HG03025 (cell line): ENCODE data around the gene CCM2.
A peak's percentile ranks its signal among the peaks of the same experiment; 100 is the strongest.

Experiments
- ATAC-seq: cut with Tn5 transposase; IDR thresholded peaks from one replicate; pipeline ENCODE4 v1.9.1; 2021; ENCODE audit warnings: mild to moderate bottlenecking, moderate library complexity; ENCODE audit not compliant: unreplicated experiment, low FRiP score

Gene CCM2

DNA sequence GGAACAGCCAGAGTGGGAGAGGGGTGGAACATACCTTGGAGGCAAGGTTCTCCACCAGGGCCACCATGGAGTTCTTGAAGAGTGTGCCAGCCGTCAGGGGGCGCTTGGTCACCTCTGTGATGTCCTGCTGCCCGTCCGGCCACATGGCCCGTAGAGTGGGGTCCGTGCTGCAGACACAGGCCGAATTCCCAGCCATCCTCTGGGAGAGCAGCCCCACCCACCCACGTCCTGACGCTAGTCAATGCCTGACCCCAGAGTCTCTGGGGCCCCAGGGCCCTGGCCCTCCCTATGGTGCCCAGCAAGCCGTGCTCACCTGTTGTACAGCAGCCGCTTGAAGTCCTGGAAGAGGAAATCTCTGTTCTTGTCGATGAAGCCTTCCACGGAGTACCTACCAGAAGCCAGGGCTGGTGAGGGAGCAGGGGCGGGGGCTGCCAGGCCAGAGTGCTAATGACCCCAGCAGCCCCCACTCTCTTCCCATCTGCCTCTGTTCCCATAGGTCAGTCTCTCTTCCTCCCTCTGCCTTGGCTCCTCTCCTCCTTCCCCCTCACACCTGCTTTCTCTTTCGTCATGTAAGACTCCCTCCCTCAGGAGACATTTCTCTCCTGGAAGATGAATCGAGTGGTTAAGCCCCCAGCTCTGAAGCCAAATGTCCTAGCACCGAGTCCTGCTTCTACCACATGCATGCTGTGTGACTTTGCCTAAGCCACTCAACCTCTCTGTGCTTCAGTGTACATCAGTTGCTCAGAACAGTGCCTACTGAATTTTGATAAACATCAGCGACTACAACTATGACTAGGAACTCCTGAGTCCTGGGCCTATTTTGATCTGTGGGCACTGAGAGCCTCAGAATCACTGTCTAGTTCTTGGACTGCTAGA, 32.2 kb upstream of the CCM2 start:
- ATAC-seq: no peak

DNA sequence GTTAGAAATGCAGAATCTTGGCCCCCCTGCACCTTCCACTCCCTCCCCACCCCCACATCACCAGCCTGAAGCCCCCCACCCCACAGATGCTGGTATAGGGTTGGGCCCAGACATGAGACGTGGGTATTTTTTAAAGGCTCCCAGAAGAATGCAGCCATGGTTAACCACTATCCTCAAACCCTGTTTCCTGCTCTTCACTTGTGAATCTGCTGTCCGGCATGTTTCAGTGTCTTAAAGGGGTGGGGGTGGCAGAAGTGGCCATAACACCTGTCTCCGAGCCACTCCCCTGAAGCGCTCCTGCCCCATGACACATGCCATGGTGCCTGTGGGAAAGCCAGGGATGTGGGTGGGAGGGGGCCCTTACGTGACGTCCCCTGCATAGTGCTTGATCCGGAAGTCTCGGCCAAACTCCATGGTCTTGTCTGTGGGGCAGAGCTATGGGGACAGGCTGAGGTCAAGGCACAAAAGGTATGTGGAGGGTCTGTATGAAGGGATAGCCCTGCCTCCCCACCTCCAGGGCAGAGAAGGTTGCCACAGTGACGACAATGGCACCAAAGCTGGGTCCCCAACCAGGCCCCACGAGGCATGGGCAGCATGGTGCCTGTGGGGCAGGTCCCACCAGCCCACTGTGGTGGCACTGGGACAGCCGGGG, 30.8 kb upstream of the CCM2 start:
- ATAC-seq: no peak

DNA sequence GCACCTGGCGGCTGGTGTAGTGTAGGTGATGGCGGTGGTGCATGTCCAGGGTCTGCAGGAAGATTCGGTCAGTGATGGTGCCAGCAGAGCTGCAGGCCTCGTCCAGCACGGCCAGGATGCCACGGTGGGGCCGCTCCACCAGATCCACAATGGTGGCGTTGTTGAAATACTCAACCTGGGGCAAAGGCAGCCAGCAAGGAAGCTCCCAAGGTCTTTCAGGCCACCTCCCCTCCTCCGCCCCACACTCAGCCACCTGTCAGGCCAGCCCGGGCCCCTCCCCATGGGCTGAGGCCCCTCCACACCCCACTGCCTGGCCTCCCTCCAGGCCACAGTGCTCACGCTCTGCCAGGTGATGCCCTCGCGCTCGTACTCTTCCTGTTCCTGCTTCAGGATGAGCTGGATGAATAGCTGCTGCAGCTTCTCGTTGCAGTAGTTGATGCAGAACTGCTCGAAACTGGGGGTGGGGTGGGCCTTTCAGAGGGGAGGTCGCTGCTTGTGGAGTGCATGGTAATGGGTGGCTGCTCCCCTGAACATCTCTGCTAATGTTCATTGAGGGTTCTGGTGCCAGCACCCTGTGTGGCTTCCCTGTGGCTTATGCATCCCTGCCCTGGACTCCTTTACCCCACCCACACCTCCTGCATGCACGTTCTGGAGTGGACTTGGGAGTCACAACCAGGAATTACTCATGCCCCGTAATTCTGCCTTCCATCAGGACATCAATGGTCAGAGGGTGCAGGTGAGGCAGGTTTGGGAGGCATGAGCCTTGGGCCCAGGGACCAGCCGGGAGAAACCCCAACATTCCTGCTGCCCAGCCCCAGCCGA, 30.1 kb upstream of the CCM2 start:
- ATAC-seq: no peak

DNA sequence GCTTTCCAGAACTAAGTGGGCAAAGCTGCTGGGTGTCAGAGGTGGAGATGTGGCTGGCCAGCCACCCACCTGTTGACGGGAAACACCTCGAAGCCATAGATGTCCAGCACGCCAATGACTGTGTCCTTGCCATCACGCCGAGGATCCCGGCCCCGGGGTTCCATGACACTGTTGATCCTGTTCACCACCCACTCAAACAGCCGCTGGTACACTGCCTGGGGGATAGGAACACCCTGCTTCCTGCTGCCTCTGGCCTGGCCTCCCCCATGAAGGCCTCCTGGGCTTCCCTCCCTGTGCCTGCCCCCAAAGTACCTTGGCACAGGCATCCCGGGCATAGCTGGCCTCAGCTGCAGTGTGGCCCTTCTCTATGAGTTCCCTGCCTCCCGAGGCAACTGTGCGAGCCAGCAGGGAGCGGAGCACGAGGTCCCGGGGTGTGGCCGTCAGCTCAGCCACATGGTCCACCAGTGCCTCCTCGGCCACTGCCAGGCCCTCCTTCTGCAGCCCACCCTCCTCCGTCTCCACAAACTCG, 29.4 kb upstream of the CCM2 start:
- ATAC-seq: no peak

DNA sequence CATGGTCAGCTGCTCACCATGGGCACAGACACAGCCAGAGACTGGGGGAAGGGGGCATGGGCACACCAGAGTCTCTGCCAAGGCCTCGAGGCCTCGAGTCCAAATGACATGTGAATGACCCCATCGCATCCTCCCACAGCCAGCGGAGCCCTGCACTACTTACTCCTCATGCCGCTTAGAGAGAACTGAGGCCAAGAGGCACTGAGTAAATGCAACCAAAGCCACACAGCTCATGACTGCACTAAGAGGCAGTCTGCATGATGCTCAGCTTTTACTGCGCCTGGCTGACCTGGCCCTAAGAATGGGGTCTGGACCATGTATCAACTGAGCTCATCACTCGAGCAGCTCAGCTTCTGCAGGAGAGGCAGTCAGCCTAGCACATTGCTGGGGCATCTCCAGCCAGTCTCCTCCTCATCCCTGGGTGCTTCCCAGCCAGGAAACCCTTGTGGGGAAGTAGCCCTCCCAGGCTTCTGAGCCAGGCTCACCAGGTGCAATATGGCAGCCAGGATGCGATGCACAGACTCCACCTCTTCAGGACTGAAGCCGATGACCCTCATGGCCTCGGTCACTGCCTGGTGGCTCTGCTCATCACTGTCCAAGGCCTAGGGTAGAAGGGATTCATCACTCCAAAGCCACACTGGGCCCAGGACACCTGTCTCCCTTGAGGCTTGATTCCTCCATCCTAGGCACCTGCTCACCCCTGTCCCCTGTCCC, 28.7 kb upstream of the CCM2 start:
- no peak for ATAC-seq

DNA sequence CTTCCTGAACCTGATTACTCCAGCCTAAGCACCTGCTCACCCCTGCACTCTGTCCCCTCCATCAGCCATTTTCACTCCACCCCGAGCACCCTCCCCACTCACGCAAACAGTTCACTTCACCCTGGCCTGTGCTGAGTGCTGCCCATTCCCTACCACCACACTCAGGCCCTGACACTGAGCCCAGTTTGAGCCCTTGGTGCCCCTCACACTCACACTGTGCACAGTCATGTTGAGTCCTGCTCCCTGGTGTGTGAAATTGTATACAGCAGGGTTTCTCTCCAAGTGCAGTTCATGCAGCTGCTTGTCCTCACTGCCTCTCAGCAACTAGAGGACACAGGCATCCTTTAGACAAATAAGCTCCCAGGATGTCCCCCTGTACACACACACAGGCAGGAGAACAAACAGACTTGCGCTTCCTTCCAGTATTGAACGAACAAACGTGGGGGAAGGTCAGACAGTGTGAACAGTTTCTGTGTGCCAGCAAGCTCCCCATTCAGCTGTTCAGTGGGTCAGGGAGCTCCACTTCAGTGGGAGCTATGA, 28.0 kb upstream of the CCM2 start:
- no peak for ATAC-seq

DNA sequence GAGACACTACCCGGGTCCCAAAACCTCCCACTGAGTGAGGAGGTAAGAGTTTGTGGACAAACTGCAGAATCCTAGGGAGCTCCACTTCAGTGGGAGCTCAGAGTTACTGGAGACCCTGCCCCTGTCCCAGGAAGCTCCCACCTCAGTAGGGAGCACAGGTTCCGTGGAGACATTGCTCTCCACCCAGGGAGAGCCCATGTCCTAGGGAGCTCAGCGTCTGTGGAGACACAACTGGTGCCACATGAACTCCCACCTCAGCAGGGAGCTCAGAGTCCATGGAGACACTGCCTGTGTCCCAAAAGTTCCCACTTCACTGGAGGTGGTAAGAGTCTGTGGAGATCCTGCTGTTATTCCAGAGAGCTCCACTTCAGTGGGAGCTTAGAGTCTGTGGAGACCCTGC, 27.4 kb upstream of the CCM2 start:
- no peak for ATAC-seq

DNA sequence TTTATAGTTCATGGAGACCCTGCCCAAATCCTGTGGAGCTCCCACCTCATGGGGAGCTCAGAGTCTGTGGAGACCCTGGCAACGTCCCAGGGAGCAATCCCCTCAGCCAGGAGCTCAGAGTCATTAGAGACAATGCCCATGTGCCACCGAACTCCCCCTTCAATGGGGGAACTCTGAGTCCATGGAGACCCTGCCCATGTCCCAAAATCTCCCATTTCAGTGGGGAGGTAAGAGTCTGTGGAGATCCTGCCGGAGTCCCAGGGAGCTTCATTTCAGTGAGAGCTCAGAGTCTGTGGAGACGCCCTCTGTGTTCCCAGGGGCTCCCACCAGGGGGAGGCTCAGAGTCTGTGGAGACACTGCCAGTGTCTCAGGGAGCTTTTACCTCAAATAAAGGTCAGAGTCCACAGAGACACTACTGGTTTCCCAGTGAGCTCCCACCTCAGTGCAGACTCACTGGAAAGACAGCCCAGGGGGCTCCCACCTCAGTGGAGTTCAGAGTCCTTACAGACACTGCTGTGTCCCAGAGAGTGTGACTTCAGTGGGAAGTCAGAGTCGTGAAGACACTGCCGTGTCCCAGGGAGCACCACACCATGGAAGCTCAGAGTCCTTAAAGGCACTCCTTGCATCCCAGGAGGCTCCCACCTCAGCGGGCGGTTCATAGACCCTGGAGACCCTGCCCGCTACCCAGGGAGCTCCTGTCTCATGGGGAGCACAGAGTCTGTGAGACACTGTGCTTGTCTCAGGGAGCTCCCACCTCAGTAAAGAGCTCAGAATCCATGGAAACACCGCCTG, 26.2 kb upstream of the CCM2 start:
- no peak for ATAC-seq

DNA sequence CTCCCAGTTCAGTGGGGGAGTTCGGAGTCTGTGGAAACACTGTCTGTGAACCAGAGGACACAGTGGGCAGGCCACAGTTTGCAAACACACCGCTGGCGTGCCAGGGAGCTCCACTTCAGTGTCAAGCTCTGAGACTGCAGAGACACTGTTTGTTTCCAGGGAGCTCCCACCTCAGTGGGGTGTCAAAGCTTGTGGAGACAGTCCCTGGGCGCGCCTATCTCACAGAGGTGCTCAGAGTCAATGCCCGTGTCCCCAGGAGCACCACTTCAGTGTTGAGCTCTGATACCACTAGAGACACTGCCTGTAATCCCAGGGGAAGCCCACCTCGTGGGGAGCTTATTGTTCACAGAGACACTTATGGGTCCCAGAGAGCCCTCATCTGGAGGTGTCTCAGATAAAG, 25.5 kb upstream of the CCM2 start:
- ATAC-seq: no peak

DNA sequence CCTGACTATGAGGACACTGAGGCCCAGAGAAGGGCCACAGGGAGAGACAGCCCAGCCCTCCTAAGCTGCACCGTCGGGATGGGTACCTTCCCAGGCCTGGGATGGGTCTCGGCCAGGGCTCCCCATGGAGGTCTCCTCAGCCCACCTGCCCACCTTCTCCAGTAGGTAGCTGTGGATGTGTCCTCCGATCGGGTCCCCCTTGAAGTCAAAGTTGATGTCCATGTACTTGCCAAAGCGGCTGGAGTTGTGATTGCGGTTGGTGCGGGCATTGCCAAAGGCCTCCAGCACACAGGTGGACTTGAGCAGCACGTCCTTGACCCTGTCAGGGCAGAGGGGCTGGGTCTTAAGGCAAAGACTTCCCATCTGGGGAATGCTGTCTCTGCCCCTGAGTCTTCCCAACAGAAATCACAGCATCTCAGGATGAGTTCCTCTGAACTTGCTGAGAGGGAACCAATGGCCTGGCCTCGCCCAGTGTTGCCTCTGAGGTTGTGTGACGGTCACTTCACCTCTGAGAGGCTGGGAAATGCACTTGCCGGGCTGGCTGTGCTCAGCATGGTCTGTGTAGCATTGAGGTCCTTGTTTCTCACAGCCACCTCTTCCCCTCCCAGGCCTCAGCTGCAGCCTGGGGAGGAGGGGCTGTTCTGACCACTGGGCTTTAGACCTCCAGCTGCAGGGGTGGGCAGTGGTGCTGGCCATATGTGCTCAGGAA, 24.5 kb upstream of the CCM2 start:
- no peak for ATAC-seq

DNA sequence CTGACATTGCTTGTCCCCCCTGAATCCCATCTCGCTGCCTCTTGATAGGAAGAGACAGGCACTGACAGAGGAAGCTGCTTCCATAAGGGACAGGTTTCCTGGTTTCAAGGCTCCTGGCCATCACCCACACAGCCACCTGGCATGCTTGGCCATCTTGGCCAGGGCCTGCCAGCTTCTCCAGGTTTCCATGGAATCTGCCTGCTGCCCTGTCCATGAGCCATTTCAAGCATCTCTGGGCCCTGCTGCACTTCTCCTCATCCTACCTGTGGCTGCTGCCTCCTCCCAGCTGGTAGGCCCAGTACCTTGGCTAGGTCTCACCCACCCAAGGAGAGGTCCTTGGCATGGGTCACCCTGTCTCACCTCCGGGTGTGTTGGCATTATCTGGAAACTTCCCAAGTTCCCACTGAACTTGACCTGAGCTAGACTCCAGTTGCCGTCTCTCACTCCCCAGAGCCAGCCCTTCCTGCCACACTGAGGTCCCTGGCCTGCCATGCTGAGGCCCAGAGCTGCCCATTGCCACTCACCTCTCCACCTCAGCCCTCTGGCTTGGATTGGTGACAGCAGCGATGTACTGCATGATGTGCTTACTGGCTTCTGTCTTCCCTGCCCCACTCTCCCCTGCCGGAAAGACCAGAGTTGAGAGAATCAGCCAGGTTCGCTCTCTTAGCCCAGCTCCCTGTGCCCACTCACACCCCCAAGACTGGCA, 23.8 kb upstream of the CCM2 start:
- ATAC-seq: no peak

DNA sequence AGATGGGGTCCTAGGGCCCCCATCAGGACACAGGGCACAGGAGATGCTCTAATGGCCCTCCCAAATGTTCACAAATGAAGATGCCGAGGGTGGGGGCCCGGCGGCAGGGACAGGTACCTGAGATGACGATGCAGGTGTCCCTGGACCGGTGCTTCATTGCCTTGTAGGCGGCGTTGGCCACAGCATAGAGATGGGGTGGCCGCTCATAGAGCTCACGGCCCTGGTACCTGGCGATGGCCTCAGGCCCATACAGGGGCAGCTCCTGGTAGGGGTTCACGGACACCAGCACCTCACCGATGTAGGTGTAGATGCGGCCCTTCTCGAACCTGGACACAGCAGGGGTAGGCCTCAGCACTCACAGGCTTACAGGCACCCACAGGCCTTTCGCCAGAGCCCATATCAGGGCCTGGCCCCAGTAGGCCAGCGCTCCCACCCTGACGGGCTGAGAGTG, 23.2 kb upstream of the CCM2 start:
- no peak for ATAC-seq

DNA sequence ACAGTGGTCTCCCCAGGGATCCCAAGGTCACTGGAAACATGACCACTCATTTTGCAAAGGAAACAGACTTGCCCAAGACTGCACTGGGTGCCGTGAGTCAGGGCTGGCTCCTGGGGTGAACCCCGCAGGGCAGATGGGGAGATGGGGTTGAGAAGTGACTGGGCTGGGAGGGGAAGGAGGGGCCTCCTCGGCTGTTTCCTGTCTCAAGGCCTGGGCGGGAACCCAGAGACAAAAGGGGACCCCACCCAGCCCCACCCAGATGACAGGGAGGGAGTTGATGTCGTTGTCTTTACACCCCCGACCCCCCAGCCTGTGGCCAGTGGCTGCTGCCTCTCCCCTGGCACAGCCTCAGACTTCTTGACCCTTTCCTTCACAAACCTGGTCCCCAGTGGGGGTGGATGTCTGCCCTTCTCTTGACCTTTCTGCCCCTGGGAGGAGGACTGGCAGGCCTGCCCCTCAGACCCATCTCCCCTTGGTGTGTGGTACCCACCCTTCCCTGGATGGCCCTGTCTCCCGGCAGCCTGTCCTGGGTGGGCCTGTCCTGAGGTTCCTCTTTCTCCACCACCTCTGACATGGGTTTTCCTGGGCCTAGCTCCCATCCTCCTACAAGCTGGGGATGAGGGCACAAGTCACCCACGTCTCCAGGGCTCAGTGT, 22.6 kb upstream of the CCM2 start:
- no peak for ATAC-seq

DNA sequence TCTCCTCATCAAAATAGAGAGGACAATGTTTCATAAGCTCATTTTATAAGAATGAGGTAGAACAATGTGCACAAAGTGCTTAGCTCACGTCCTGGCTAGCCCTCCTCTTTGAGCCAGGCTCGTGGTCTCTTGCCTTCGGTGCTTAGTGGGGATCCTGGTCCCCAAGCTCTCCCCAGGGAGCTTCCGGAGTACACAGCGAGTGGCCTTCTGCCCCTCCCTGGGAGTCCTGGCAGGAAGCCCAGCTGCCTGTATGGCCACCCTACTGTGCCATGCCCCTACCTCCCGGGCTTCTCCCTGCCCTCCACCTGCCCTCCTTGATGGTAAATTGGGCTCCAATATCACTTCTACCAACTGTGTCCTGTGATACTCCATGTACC, 22.1 kb upstream of the CCM2 start:
- ATAC-seq: no peak

DNA sequence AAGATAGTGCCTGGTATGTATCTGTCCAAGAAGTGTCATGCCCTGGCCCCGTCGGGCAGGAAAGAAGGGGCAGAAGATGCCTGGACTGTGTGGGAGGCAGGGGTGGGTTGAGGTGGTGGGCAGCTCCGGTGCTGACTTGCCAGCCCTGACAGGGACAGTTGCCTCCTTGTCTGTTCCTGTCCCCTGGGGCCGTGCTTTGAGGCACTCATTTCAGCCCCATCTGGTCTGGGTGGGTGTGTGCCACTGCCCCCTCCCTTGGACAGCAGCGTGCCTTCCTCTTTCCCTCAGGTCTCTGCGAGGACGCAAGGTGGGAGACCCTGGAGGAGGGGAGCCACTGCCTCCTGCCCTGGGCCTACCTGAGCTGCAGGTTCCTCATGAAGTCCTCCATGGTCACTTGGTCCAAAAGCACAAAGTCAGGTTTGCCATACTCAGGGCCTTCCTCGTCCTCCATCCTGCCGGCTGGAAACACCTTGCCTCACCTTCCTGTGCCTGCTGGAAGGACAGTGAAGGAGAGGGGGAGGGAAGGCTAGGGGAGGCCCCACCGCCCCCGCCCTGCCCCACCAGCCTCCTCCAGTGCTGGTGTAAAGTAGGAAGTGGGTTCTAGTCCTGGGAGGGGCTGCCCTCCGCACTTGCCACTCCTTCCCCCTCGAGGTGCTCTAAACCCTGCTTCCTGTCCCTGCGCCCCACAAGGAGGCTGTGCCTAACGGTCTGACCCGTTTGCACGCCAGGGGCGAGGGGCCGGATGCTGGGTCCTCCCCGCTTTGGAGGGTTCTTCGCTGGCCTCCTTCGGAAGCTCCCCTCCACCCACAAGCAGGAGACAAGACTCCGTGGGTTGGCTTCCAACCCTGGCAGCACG, 21.3 kb upstream of the CCM2 start, which contains the start of gene MYO1G:
Gene MYO1G, minus strand, starts transcription at position 505 of the 856 bp plus-strand sequence. Its CDS starts 54 bp downstream, at position 451.
- ATAC-seq: peak; percentile 54
